Cardiac atrium fibroblast (primary cell): ENCODE measurements around the gene INPP1. TPM values are rescaled to one million over a fixed set of nuclear protein-coding genes. Genes with fewer than 3 reads are reported as not detected.

Experiments used
- total RNA-seq: library from RNA; depleted of rRNA; stranded (reverse); fragments of >200 nt; gene quantifications from 2 replicates; pipeline ENCODE4 v1.2.3, GENCODE V29; 2015

Gene INPP1, protein sequence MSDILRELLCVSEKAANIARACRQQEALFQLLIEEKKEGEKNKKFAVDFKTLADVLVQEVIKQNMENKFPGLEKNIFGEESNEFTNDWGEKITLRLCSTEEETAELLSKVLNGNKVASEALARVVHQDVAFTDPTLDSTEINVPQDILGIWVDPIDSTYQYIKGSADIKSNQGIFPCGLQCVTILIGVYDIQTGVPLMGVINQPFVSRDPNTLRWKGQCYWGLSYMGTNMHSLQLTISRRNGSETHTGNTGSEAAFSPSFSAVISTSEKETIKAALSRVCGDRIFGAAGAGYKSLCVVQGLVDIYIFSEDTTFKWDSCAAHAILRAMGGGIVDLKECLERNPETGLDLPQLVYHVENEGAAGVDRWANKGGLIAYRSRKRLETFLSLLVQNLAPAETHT
- total RNA-seq = 6.0 and 7.0 TPM in 2 replicates

DNA sequence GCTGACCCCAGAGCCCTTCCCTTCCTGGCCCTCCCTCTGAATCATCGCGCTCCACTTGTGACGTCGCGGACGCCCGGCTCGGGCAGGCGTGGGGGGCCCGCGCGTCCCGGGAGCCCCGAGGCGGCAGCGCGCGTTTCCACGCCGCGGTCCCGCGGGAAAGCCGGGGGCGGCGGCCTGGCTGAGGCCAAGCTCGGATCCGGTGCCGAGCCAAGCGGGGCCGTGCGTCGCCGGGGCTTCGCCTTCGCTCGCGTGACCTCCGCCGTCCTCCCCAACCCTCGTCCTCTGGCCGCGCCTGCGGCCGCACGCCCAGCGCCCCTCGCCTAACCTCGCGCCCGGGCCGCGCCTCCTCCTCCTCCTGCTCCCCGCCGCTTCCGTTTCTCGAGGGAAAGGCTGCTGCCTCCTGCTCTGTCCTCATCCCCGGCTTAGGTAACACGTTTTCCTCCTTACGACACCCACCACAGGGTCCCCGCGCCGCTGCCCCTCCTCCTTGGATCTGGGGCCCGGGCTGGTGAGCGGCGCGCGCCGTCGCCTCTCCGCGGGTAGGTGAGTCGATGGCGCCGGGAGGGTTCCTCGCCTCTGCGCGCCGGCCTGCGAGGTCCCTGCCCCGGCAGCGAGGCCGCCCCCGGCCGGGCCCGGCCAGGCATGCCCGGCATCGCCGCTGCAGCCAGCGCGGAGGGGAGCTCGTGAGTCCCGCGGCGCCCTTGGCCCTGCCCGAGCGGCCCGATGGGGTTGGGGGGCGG lies at the start of gene INPP1:
TSS of gene INPP1 (plus strand) at position 54 of the 740 bp plus-strand sequence. CDS start 16,514 bp downstream, outside the sequence.

DNA sequence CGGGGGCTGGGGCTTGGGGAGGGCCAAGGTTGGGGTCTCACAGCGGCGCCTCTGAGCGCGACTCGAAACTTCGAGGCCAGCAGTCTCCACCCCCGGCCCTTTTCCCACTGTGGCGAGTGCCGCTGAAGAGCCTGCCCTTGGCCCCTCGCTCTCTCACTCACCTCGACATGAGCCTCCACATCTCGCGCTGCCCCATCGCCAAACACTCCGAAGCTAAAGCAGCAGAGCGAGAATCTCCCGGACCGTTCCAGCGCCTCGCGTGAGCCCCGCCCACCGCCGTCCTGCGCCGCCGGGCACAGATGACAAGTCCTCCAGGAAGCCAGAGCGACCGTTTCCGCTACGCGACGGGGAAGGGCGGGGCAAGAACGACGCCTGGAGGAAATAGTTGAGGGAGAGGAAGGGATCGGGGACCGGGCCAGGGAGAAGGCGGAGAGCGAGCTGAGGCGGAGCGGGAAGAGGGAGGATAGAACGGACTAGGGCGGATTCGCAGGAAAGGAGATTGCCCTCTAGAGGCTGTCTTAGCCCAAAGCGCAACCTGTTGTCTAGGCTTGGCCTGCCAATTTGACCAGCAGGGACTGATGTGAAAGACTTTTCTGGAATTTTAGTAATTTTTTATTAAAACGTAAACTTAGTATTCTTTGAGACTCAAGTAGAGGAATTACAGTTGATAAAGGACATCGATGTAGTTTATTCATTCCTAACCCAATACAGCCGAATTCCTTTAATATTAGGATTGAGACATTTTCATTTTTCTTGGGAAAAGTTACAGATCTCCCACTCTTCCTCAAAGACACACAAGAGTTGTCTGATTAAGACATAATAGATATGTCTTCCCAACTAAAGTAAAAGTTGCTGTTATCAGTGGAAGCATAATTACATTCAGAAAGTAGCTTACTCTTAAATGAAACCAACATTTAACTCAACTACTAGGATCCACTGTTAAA lies 23.6 kb upstream of the INPP1 start, which contains the start of gene HIBCH:
TSS of gene HIBCH (minus strand) at position 272 of the 944 bp plus-strand sequence. CDS start at position 196, 76 bp downstream.

DNA sequence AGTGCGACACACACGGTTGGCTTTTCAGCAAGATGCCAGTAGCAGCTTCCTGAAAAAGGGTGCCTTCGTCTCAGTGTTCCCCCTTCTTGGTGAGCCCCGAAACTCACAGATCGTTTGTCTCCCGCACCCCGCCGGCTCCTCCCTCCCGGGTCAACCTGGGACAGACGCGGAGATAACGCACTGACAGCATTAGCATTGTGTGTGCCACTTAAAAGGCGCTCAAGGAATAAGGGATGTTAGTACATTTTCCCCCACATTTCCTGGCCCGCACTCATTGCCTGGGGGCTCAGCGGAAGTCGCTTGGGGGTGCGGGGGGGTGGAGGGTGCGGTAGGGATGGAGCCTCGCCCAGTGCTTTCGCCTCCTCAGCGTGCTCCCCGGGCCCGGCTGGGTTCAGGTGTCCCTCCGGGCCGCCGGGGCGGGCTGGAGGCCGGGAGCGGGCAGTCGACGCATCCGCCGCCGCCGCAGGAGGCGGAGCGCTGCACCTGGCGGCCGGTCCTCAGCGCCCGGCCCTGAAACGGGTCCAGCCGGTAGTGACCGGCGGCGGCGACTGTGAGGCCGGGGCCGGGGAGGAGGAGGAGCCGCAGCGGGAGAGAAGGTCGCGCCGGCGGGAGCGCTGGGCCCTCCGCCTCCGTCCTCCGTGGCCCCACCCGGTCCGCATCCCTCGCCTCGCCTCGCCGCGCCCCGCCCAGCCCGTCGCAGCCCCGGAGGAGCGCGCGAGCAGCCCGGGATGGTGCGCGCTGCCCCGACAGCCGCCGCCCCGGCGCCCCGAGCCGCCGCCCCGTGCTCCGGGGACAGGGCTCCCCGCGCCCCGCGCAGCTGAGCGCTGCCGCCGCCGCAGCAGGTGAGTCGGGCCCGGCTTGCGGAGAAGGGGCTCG lies 64.5 kb downstream of the INPP1 start, which contains the start of gene MFSD6:
TSS of gene MFSD6 (plus strand) at position 694 of the 876 bp plus-strand sequence. CDS start 27,675 bp downstream, outside the sequence.

Other genes with a start within 250 kb of the INPP1 start
- 7.9 and 20.8 TPM in 2 replicates for gene HIBCH, start 23.8 kb upstream of the INPP1 start, total RNA-seq
- 0.90 and 4.4 TPM in 2 replicates for gene MFSD6, start 64.8 kb downstream of the INPP1 start, total RNA-seq
- gene NEMP2, start 191.1 kb downstream of the INPP1 start, total RNA-seq = 2.2 and 2.3 TPM in 2 replicates